ENCODE data around the gene ACSL4. TPM values are rescaled to one million over a fixed set of nuclear protein-coding genes. Genes with fewer than 3 reads are reported as not detected.

Gene ACSL4
- polyA plus RNA-seq, 1 of the 3 experiments (the other 2 are of a cell fraction) = 18.1 TPM

GRCh38 chrX:109619771-109620170 is 113.3 kb downstream of the ACSL4 start:
- ChIA-PET CTCF (interaction anchor here (0.6 kb wide), 1 partner anchor 19 kb away, joined by 3 read pairs; no protein-coding TSS in a partner anchor), POLR2A (no interaction called here)
- Histone ChIP-seq H3K4me3 (ENCODE audit: low read depth in 2 of 2, low read length in 1 of 2) (no peak overlapping the region), H3K4me2 (no peak overlapping the region), H3K9me2 (no peaks in the 10 kb centered on the region), H3K4me1 (ENCODE audit: control insufficient read depth in 1 of 2, insufficient read depth in 2 of 2, low read depth in 1 of 2, low read length in 1 of 2) (no peaks in the 10 kb centered on the region), H3K27ac (ENCODE audit: low read depth in 2 of 2, low read length in 1 of 2) (no peak overlapping the region), H3K27me3 (ENCODE audit: insufficient read depth) (no peaks in the 10 kb centered on the region; the same call in 1 of the 2 replicates), H4K20me1 (ENCODE audit: insufficient read depth) (no peaks in the 10 kb centered on the region), H2AFZ (ENCODE audit: low read depth) (no peak overlapping the region), H3K36me3 (replicated peaks in 1 of 2; ENCODE audit: control insufficient read depth in 1 of 2, insufficient read depth in 2 of 2, low read length in 1 of 2) (no peaks in the 10 kb centered on the region), H3K9ac (no peak overlapping the region), H3K79me2 (ENCODE audit: insufficient read depth) (no peaks in the 10 kb centered on the region), H3K9me3 (no peaks in the 10 kb centered on the region), H3F3A (replicated peaks; ENCODE audit: insufficient read depth) (no peaks in the 10 kb centered on the region)
- no peak for TF ChIP-seq RXRA (IDR thresholded peaks at IDR 0.05; ENCODE audit: borderline replicate concordance, low read depth)
- no peak for TF ChIP-seq YY1 (IDR thresholded peaks at IDR 0.05; ENCODE audit: low read depth)
- TF ChIP-seq RAD21 (IDR thresholded peaks at IDR 0.05; ENCODE audit: low read length) = no peak
- TF ChIP-seq, protein P1, sequence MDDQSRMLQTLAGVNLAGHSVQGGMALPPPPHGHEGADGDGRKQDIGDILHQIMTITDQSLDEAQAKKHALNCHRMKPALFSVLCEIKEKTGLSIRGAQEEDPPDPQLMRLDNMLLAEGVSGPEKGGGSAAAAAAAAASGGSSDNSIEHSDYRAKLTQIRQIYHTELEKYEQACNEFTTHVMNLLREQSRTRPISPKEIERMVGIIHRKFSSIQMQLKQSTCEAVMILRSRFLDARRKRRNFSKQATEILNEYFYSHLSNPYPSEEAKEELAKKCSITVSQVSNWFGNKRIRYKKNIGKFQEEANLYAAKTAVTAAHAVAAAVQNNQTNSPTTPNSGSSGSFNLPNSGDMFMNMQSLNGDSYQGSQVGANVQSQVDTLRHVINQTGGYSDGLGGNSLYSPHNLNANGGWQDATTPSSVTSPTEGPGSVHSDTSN (IDR thresholded peaks at IDR 0.05) = no peak
- TF ChIP-seq TAF1 (IDR thresholded peaks at IDR 0.05; ENCODE audit: borderline replicate concordance, low read depth, low read length) = no peak
- TF ChIP-seq RCOR1 (IDR thresholded peaks at IDR 0.05; ENCODE audit: low read length) = no peak
- no peak for TF ChIP-seq EP300 (IDR thresholded peaks at IDR 0.05; ENCODE audit: borderline replicate concordance in 1 of 2, low read depth in 1 of 2, low read length in 1 of 2)
- no peak for TF ChIP-seq MXI1 (IDR thresholded peaks at IDR 0.05; ENCODE audit: low read depth, low read length)
- TF ChIP-seq ELF1 (IDR thresholded peaks at IDR 0.05) = no peak
- TF ChIP-seq POLR2AphosphoS5 (IDR thresholded peaks at IDR 0.05; ENCODE audit: low read depth, low read length) = no peak
- TF ChIP-seq ZBTB33 (IDR thresholded peaks at IDR 0.05; ENCODE audit: borderline replicate concordance, low read depth) = no peak
- TF ChIP-seq MEF2A (IDR thresholded peaks at IDR 0.05; ENCODE audit: borderline replicate concordance, low read depth) = no peak
- TF ChIP-seq, protein P2, sequence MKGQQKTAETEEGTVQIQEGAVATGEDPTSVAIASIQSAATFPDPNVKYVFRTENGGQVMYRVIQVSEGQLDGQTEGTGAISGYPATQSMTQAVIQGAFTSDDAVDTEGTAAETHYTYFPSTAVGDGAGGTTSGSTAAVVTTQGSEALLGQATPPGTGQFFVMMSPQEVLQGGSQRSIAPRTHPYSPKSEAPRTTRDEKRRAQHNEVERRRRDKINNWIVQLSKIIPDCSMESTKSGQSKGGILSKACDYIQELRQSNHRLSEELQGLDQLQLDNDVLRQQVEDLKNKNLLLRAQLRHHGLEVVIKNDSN (IDR thresholded peaks at IDR 0.05; ENCODE audit: borderline replicate concordance, low read depth) = no peak
- no peak for TF ChIP-seq CHD2 (IDR thresholded peaks at IDR 0.05; ENCODE audit: low read length, partially characterized antibody)
- TF ChIP-seq FOSL2 (IDR thresholded peaks at IDR 0.05; ENCODE audit: borderline replicate concordance, low read depth) = no peak
- no peak for TF ChIP-seq TCF12 (IDR thresholded peaks at IDR 0.05)
- TF ChIP-seq RFX5 (IDR thresholded peaks at IDR 0.05; ENCODE audit: low read length) = no peak
- WGBS (ENCODE audit: low lambda C conversion rate) = 41% methylated on average over 3 of the region's 3 CpGs
- DNase-seq = no peak

All from SK-N-SH (cell line).